GM21423 (cell line): Measurements from ENCODE around the gene ORC1.

ENCODE experiments used
- ATAC-seq: cut with Tn5 transposase; IDR thresholded peaks from one replicate; pipeline ENCODE4 v1.9.1; 2021; ENCODE audit warnings: mild to moderate bottlenecking, moderate library complexity; ENCODE audit not compliant: unreplicated experiment

ORC1 gene

GRCh38 chr1:52346653-52347052 is 57.6 kb downstream of the ORC1 start:
- ATAC-seq: no peak

DNA sequence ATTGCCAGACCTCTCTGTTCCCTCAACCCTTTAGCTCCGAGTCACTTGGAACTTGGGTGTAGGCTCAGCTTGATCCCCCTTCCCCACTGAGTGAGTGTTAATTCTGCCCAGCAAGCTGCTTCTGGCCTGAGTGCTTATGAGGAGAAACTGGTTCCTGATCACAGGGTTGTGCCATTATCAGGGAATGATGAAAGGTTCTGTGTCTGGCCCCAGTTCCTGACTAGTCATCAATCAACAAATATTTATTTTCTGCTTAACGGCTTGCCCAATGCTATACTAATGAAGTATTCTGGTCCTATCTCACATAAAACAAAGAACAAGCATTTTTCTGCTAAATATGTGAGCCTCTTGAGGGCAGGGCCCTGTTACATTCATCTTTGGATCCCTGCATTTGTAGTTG is 59.0 kb downstream of the ORC1 start:
- no peak for ATAC-seq

GRCh38 chr1:52343979-52344378 is 60.2 kb downstream of the ORC1 start:
- no peak for ATAC-seq

DNA sequence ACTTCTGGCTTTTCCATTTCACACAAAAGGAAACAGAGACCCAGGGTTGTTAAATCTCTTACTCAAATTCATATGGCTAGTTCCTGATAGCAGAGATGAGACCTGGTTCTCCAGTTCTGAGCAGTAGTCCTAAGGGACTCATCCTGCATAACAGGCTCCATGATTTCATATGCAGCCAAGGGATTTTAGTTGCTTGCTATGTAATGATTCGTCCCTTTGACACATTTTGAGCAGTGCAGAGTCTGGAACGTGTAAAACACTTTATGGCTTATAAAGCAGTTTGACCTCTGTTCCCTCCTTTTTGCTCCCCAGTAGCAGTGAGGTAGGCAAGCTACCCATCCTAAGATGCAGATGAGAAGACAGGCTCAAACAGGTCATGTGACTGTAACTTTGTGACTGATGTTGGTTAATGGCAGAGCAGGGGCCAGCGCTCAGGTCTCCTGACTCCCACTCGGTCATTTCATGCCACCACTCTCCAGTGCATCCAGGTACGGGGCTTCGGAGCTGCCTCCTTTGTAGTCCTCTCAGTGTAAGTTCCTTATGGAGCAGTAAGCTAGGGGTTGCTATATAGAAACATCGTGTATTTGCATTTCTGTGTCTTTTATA is 62.5 kb downstream of the ORC1 start:
- no peak for ATAC-seq

- no peak for ATAC-seq
These were observed 66.8 kb downstream of the ORC1 start for GRCh38 chr1:52337439-52337838.

GRCh38 chr1:52334906-52335528 is 69.2 kb downstream of the ORC1 start:
- ATAC-seq: no peak

DNA sequence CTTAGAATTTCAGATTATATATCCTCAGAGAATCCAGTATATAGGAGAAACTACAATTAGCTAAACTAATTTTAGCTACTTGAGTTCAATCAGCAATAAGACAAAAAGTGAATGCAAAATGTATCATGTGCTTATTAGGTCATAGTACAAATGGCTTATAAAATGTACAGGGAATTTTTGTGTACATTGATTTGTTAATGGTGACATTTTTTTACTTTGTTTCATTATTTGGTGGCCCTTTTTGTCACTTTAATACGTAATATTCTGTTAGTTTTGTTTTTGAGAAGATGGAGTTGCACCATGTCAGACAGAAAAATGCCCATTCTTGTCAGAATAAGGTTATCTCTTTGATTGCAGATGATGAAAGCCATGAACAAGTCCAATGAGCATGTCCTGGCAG is 71.8 kb downstream of the ORC1 start:
- no peak for ATAC-seq

- ATAC-seq: no peak
These were observed 75.6 kb downstream of the ORC1 start for GRCh38 chr1:52328615-52329014.

GRCh38 chr1:52325786-52326185 is 78.4 kb downstream of the ORC1 start:
- ATAC-seq: no peak

DNA sequence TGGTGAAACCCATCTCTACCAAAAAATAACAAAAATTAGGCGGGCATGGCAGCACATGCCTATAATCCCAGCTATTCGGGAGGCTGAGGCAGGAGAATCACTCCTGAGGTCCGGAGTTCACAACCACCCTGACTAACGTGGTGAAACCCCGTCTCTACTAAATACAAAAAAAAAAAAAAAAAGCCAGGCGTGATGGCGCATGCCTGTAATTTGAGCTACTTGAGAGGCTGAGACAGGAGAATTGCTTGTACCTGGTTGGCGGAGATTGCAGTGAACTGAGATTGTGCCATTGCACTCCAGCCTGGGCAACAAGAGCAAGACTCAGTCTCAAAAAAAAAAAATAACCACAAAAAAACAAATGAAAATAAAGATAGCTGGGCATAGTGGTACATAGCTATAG is 80.5 kb downstream of the ORC1 start:
- no peak for ATAC-seq
